Caco-2 (cell line): ENCODE results near the gene HADHA. TPM values are rescaled to one million over a fixed set of nuclear protein-coding genes. Genes with fewer than 3 reads are reported as not detected.
"Not testable (repeated sequence)": the region's sequence is repeated elsewhere in the genome, so short reads cannot be mapped to it uniquely, and the experiment has no call there.

Source experiments
- BruUV-seq: library from RNA; stranded (reverse); fragments of 400-500 nt; replicated peaks from 2 replicates; lab custom pipeline; 2021; lab: Mats Ljungman, UMichigan
- CTCF ChIA-PET: fragments of 300-600 bp; sonication (Branson Sonifier 250); formaldehyde crosslinking; loops from one replicate; lab custom pipeline; 2022; ENCODE audit warnings: antibody characterized with exemption; lab: Charles Lee
- POLR2A ChIA-PET: fragments of 300-600 bp; sonication (Branson Sonifier 250); formaldehyde crosslinking; loops from one replicate; lab custom pipeline; 2022; ENCODE audit warnings: antibody characterized with exemption; lab: Charles Lee
- DNase-seq, 2 experiments: peaks; one replicate each; pipeline versions ENCODE4 v3.0.0 to v3.0.0-alpha.2; 2020 to 2022
- H3K27me3 ChIP-seq: replicated peaks from 2 replicates; pipeline ENCODE4 v1.6.0; 2011; ENCODE audit warnings: low read length; ENCODE audit not compliant: control insufficient read depth, insufficient read depth
- H3K36me3 ChIP-seq: 2 replicates; pipeline ENCODE4 v1.5.1; 2011; ENCODE audit warnings: low read length; ENCODE audit not compliant: control insufficient read depth, insufficient read depth
- H3K4me1 ChIP-seq: fragments of 250-450 bp; sonication (Bioruptor Pico); 2 replicates; pipeline ENCODE4 v1.5.1; 2020; ENCODE audit warnings: mild to moderate bottlenecking
- H3K4me3 ChIP-seq: 2 replicates; pipeline ENCODE4 v1.5.1; 2011; ENCODE audit warnings: low read depth, mild to moderate bottlenecking, control low read depth, low read length
- H3K9me3 ChIP-seq: fragments of 250-450 bp; sonication (Bioruptor Pico); 2 replicates; pipeline ENCODE4 v1.5.1; 2020; ENCODE audit warnings: mild to moderate bottlenecking, moderate library complexity
- H3K27ac Mint-ChIP-seq: one replicate; pipeline ENCODE4 v1.8.0; 2022; ENCODE audit warnings: mixed read lengths; ENCODE audit not compliant: unreplicated experiment
- H3K27me3 Mint-ChIP-seq: one replicate; pipeline ENCODE4 v1.8.0; 2022; ENCODE audit warnings: mixed read lengths; ENCODE audit not compliant: insufficient read depth, unreplicated experiment
- H3K36me3 Mint-ChIP-seq: one replicate; pipeline ENCODE4 v1.8.0; 2022; ENCODE audit warnings: mild to moderate bottlenecking, mixed read lengths; ENCODE audit not compliant: insufficient read depth, unreplicated experiment
- H3K4me1 Mint-ChIP-seq: one replicate; pipeline ENCODE4 v1.8.0; 2022; ENCODE audit warnings: low read depth, mixed read lengths; ENCODE audit not compliant: unreplicated experiment
- H3K4me3 Mint-ChIP-seq: one replicate; pipeline ENCODE4 v1.8.0; 2022; ENCODE audit warnings: mild to moderate bottlenecking, moderate library complexity, mixed read lengths; ENCODE audit not compliant: unreplicated experiment
- H3K9me3 Mint-ChIP-seq: one replicate; pipeline ENCODE4 v1.8.0; 2022; ENCODE audit warnings: mixed read lengths; ENCODE audit not compliant: unreplicated experiment
- intact Hi-C: fragments of 100-400 bp; cut with micrococcal nuclease; formaldehyde crosslinking; loops from one replicate; pipeline ENCODE4 v1.10.0; 2022; ENCODE audit not compliant: unreplicated experiment
- total RNA-seq: library from RNA; stranded (reverse); gene quantifications from 2 replicates; pipeline ENCODE4 v1.2.3, GENCODE V29; 2022
- TF ChIP-seq, protein P1 (sequence below), 2 experiments: fragments of 200-600 bp in 1 of 2; IDR thresholded peaks; 1 replicate in 1 of 2; 2 replicates in 1 of 2; pipeline versions ENCODE4 v1.5.1 to v1.8.0; 2011 to 2022; ENCODE audit warnings: antibody characterized with exemption in 1 of 2, control low read depth in 1 of 2, inconsistent platforms in 1 of 2, low read depth in 1 of 2, low read length in 1 of 2, mild to moderate bottlenecking in 1 of 2, moderate library complexity in 1 of 2; ENCODE audit not compliant: insufficient read depth in 1 of 2, severe bottlenecking in 1 of 2, unreplicated experiment in 1 of 2

HADHA gene
- total RNA-seq, 1 experiment from 2014 or later = 143 TPM

DNA sequence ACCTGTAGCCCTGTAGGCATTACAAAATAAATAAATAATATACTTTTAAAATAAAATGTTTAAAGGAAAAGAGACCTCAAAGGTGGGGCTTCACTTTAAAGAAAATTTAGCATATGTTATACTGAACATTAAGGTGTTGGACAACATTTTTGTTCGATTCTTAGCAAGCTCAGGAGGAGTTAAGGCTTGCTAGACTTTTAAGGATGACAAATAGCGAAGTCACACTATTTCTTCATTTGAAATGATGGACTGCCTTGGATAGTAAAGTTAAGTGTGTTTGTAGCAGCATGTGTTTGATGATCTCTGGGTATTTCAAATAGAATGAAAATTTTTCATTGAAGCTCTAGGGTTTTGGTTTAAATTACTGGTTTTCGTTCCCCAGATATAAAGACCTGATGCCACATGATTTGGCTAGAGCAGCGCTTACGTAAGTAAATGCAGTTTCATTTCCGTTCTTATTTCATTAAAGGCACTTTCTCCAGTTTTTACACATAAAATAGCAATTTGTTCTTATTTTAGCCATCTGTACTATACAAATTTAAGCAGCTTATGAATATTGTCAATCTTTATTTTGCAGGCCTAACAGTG lies 25.2 kb upstream of the HADHA start:
- H3K9me3 Mint-ChIP-seq = no peaks in the 10 kb centered on the region
- Histone ChIP-seq H3K9me3 (no peaks in the 10 kb centered on the region), H3K4me1 (no peaks in the 10 kb centered on the region), H3K4me3 (no peak overlapping the region), H3K27me3 (no peaks in the 10 kb centered on the region), H3K36me3 (no peaks in the 10 kb centered on the region)
- H3K4me3 Mint-ChIP-seq = no peak overlapping the region
- ChIA-PET POLR2A (no interaction called here), CTCF (no interaction called here)
- peaks cover 16% of the 10 kb centered on the region for H3K36me3 Mint-ChIP-seq
- BruUV-seq = no TSS peak
- H3K27ac Mint-ChIP-seq = no peak overlapping the region
- TF ChIP-seq, protein P1, sequence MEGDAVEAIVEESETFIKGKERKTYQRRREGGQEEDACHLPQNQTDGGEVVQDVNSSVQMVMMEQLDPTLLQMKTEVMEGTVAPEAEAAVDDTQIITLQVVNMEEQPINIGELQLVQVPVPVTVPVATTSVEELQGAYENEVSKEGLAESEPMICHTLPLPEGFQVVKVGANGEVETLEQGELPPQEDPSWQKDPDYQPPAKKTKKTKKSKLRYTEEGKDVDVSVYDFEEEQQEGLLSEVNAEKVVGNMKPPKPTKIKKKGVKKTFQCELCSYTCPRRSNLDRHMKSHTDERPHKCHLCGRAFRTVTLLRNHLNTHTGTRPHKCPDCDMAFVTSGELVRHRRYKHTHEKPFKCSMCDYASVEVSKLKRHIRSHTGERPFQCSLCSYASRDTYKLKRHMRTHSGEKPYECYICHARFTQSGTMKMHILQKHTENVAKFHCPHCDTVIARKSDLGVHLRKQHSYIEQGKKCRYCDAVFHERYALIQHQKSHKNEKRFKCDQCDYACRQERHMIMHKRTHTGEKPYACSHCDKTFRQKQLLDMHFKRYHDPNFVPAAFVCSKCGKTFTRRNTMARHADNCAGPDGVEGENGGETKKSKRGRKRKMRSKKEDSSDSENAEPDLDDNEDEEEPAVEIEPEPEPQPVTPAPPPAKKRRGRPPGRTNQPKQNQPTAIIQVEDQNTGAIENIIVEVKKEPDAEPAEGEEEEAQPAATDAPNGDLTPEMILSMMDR (IDR thresholded peaks at IDR 0.05; ENCODE audit: insufficient read depth in 1 of 2, low read depth in 1 of 2, low read length in 1 of 2, severe bottlenecking in 1 of 2, unreplicated experiment in 1 of 2) = no peak
- H3K4me1 Mint-ChIP-seq = no peaks in the 10 kb centered on the region
- intact Hi-C loops = no loop called here
- H3K27me3 Mint-ChIP-seq = no peaks in the 10 kb centered on the region
- no peak for DNase-seq

DNA sequence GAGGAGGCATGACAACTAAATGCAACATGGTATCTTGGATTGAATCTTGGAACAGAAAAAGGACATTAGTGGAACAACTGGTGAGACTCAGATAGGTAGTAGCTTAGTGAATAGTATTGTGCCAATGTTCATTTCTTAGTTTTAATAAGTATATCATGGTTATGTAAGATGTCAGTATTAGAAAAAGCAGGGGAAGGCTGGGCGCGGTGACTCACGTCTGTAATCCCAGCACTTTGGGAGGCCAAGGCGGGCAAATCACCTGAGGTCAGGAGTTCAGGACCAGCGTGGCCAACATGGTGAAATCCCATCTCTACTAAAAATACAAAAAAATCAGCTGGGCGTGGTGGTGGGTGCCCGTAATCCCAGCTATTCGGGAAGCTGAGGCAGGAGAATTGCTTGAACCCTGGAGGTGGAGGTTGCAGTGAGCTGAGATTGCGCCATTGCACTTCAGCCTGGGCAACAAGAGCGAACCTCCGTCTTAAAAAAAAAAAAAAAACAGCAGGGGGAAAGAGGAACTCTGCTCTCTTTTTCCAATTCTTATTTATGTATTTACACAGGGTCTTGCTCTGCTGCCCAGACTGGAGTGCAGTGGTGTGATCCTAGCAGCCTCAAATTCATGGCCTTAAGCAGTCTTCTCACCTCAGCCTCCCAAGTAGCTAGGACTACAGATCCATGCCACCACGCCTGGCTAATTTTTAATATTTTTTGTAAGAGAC lies 24.4 kb upstream of the HADHA start:
- POLR2A ChIA-PET, DNase-seq, H3K27ac Mint-ChIP-seq, H3K4me3 Mint-ChIP-seq, H3K27me3 ChIP-seq, intact Hi-C loops, H3K36me3 ChIP-seq, H3K4me1 Mint-ChIP-seq, H3K9me3 ChIP-seq, BruUV-seq, H3K9me3 Mint-ChIP-seq, H3K27me3 Mint-ChIP-seq, CTCF ChIA-PET, H3K4me1 ChIP-seq, H3K4me3 ChIP-seq: not testable (repeated sequence)
- peaks cover 16% of the 10 kb centered on the region for H3K36me3 Mint-ChIP-seq

DNA sequence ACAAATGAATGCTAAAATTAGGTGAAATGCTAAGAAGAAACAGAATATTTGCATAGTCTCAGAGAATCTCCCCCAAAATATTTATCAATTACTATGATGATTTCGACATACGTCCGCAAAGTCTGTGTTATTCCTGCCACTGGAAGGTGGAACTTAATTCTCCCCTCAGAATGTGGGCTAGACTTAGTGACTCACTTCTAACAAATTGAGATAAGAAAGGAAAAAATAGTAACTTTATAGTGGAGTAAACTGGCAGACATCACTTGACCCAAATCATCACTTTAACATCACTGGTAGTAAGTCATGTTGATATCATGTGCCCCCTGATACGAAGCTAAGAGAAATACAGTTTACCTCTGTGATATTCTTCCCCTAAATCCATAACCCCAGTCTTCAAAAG lies 23.8 kb upstream of the HADHA start:
- TF ChIP-seq, protein P1 (IDR thresholded peaks at IDR 0.05; ENCODE audit: insufficient read depth in 1 of 2, low read depth in 1 of 2, low read length in 1 of 2, severe bottlenecking in 1 of 2, unreplicated experiment in 1 of 2) = no peak
- CTCF ChIA-PET = no interaction called here
- H3K4me3 ChIP-seq = no peak overlapping the region
- peaks cover 12% of the 10 kb centered on the region for H3K36me3 Mint-ChIP-seq
- no peaks in the 10 kb centered on the region for H3K27me3 ChIP-seq
- DNase-seq = no peak
- POLR2A ChIA-PET = no interaction called here
- H3K4me3 Mint-ChIP-seq = no peak overlapping the region
- no peak overlapping the region for H3K27ac Mint-ChIP-seq
- H3K4me1 ChIP-seq = no peaks in the 10 kb centered on the region
- BruUV-seq = no TSS peak
- H3K9me3 Mint-ChIP-seq = no peaks in the 10 kb centered on the region
- no peaks in the 10 kb centered on the region for H3K9me3 ChIP-seq
- no peaks in the 10 kb centered on the region for H3K27me3 Mint-ChIP-seq
- no peaks in the 10 kb centered on the region for H3K36me3 ChIP-seq
- no peaks in the 10 kb centered on the region for H3K4me1 Mint-ChIP-seq
- intact Hi-C loops = no loop called here

DNA sequence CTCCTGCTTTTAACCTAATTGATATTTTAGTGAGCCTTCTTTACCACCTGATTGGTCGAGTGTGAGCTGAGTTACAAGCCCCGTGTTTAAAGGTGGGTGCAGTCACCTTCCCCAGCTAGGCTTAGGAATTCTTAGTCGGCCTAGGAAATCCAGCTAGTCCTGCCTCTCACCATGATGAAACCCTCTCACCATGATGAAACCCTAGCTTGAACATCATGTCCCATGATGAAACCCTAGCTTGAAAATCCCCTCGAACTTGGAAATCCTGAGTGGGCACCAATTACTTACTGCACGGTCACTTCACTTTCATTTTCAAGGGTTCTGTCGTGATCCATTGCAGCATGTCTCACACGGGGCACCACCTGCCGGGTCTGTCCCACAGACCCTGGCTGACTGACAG lies 14.4 kb upstream of the HADHA start:
- H3K4me3 ChIP-seq, H3K27me3 Mint-ChIP-seq, H3K4me1 ChIP-seq, BruUV-seq, H3K27me3 ChIP-seq, H3K27ac Mint-ChIP-seq, H3K9me3 ChIP-seq, H3K4me1 Mint-ChIP-seq, POLR2A ChIA-PET, DNase-seq, CTCF ChIA-PET, H3K9me3 Mint-ChIP-seq, H3K4me3 Mint-ChIP-seq, intact Hi-C loops, H3K36me3 ChIP-seq: not testable (repeated sequence)
- H3K36me3 Mint-ChIP-seq = peaks cover 12% of the 10 kb centered on the region
